GM21515 (cell line): Measurements from ENCODE around the gene RGS6.

Experiments
- ATAC-seq: cut with Tn5 transposase; IDR thresholded peaks from one replicate; pipeline ENCODE4 v1.9.1; 2021; ENCODE audit not compliant: unreplicated experiment

Gene RGS6

DNA sequence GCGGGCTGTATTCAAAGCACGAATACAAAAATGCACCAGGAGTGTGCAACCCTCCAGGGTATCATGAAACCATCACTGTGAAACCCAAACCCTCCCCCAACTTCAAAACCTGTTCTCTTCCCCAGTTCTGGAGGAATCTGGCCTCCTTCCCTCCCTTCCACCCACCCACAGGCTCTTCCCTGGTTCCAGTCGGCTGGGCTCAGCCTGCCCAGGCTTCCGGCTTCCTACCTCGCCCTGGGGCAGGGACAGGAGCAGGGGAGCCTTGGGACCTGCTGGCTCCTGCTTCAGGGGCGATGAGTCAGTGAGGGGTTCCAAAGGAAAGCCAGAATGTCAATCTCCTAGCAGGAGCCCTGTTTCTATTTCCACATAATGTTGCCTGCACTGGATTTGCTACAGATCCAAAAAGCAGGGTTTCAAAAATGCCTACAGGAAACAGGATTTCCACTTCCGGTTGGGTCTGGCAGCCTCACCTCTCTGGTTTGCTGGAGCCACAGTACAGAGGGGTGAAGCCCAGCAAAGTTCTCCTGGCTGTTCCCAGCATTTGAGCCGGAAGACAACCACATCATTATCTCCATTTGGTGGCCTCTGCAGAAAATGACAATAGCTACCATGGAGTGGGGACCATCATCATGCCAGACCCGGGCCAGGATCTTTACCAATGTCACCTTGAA is 683.4 kb downstream of the RGS6 start:
- ATAC-seq: no peak
